Measurements from ENCODE around the gene MTREX. TPM values are rescaled to one million over a fixed set of nuclear protein-coding genes. Genes with fewer than 3 reads are reported as not detected.
A peak's percentile ranks its signal among the peaks of the same experiment; 100 is the strongest.

The MTREX gene
- total and polyA plus RNA-seq, 4 donors, result 17.4 to 88.4 (median 35.9) TPM

DNA sequence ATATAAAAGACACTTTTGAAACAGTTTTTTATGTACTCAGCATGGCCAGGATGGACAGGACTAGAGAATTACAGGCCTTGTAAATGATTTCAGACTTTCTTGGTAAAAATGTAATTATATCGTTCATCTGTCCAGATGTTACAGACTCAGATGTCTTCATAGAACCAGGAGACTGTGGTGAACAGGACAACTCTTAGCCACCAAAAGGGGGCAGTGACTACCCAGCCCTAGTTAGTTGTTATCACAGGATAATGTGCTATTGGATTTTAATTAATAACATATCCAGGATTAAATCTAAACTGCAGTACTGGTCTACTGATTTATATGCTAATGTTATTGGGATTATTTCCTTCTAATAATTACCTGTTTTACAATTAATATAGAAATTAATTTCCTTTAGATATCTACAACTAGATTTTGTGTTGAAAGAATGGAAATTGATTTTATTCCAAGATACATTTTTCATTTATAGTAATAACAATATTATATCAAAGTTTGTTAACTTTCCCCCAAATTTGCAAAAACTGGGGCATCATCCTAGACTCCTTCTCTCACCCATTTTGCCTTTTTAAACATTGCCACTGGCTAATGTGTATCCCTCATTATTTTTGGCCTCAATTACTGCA is 99.4 kb downstream of the MTREX start:
- 52 to 79% methylated on average over 1 of the region's 1 CpG for WGBS, 2 donors
- H3K9ac ChIP-seq (ENCODE audit: insufficient read depth in 1 of 2, low read length in 2 of 2), result no peak overlapping the region
- ATAC-seq (ENCODE audit: insufficient read depth, low FRiP score) (no peak), DNase-seq (peak in 2 of 3 donors; percentile 57 to 71)
- TF ChIP-seq CTCF (IDR thresholded peaks at IDR 0.05; ENCODE audit: control extremely low read depth, extremely low read depth), result peak; percentile 23
- no peak overlapping the region for H3K4me3 ChIP-seq
- H3K36me3 ChIP-seq (ENCODE audit: control insufficient read depth in 4 of 4, insufficient read depth in 4 of 4, low read length in 4 of 4), result peaks cover 11 to 38% (median 21%) of the 10 kb centered on the region in 4 donors
- no peaks in the 10 kb centered on the region for H3K9me3 ChIP-seq (ENCODE audit: control insufficient read depth in 4 of 4, insufficient read depth in 3 of 4, low read length in 3 of 4)
- no peak overlapping the region for H3K27ac ChIP-seq (ENCODE audit: low read depth in 1 of 2, low read length in 1 of 2)
- H3K27me3 ChIP-seq (ENCODE audit: control insufficient read depth in 3 of 3, insufficient read depth in 3 of 3, low read length in 2 of 3), result no peaks in the 10 kb centered on the region
- peaks cover 0 to 7% (median 0%) of the 10 kb centered on the region in 5 donors for H3K4me1 ChIP-seq (ENCODE audit: control insufficient read depth in 5 of 5, insufficient read depth in 5 of 5, low read length in 5 of 5)

- DNase-seq, result no peak
- H3K4me1 ChIP-seq (ENCODE audit: control insufficient read depth in 5 of 5, insufficient read depth in 5 of 5, low read length in 5 of 5), result peaks cover 0 to 7% (median 0%) of the 10 kb centered on the region in 5 donors
- no peaks in the 10 kb centered on the region for H3K27me3 ChIP-seq (ENCODE audit: control insufficient read depth in 3 of 3, insufficient read depth in 3 of 3, low read length in 2 of 3)
- H3K9ac ChIP-seq (ENCODE audit: insufficient read depth in 1 of 2, low read length in 2 of 2), result no peak overlapping the region
- no peaks in the 10 kb centered on the region for H3K9me3 ChIP-seq (ENCODE audit: control insufficient read depth in 4 of 4, insufficient read depth in 3 of 4, low read length in 3 of 4)
- no peak for ATAC-seq (ENCODE audit: insufficient read depth, low FRiP score)
- H3K4me3 ChIP-seq, result no peak overlapping the region
- 69 to 76% methylated on average over 3 of the region's 3 CpGs for WGBS, 2 donors
- H3K36me3 ChIP-seq (ENCODE audit: control insufficient read depth in 4 of 4, insufficient read depth in 4 of 4, low read length in 4 of 4), result peaks cover 10 to 40% (median 18%) of the 10 kb centered on the region in 4 donors
- H3K27ac ChIP-seq (ENCODE audit: low read depth in 1 of 2, low read length in 1 of 2), result no peak overlapping the region
- no peak for TF ChIP-seq CTCF (IDR thresholded peaks at IDR 0.05; ENCODE audit: control extremely low read depth, extremely low read depth)
Observed at GRCh38 chr5:55407984-55408383, 100.2 kb downstream of the MTREX start.

GRCh38 chr5:55409775-55410174 is 102.0 kb downstream of the MTREX start:
- Histone ChIP-seq H3K36me3 (ENCODE audit: control insufficient read depth in 4 of 4, insufficient read depth in 4 of 4, low read length in 4 of 4) (peaks cover 9 to 34% (median 11%) of the 10 kb centered on the region in 4 donors), H3K4me3 (no peak overlapping the region), H3K27ac (ENCODE audit: low read depth in 1 of 2, low read length in 1 of 2) (no peak overlapping the region), H3K4me1 (ENCODE audit: control insufficient read depth in 5 of 5, insufficient read depth in 5 of 5, low read length in 5 of 5) (peaks cover 0 to 7% (median 0%) of the 10 kb centered on the region in 5 donors), H3K9me3 (ENCODE audit: control insufficient read depth in 4 of 4, insufficient read depth in 3 of 4, low read length in 3 of 4) (no peaks in the 10 kb centered on the region), H3K27me3 (ENCODE audit: control insufficient read depth in 3 of 3, insufficient read depth in 3 of 3, low read length in 2 of 3) (no peaks in the 10 kb centered on the region), H3K9ac (ENCODE audit: insufficient read depth in 1 of 2, low read length in 2 of 2) (no peak overlapping the region)
- ATAC-seq (ENCODE audit: insufficient read depth, low FRiP score) (no peak), DNase-seq (no peak)
- TF ChIP-seq CTCF (IDR thresholded peaks at IDR 0.05; ENCODE audit: control extremely low read depth, extremely low read depth), result no peak
- WGBS, 2 donors, result 98 to 100% methylated on average over 1 of the region's 1 CpG

All from lung (tissue), 12 donors.